Keratinocyte (primary cell): ENCODE data around the gene EFHD2.

Source experiments
- CTCF ChIP-seq, 3 experiments: IDR thresholded peaks in 1 of 3; conservative IDR thresholded peaks in 1 of 3; optimal IDR thresholded peaks in 1 of 3; 2 replicates in 2 of 3; 3 replicates in 1 of 3; pipeline versions ENCODE3 to v1.5.1; 2011; ENCODE audit warnings: low read length in 3 of 3, mild to moderate bottlenecking in 3 of 3, moderate library complexity in 2 of 3, control low read depth in 1 of 3, inconsistent platforms in 1 of 3; ENCODE audit not compliant: insufficient read depth in 2 of 3; ENCODE audit errors: extremely low read depth in 1 of 3
- EZH2 ChIP-seq: IDR thresholded peaks from one replicate; pipeline ENCODE4 v1.6.1; 2012; ENCODE audit warnings: inconsistent platforms, mild to moderate bottlenecking, low read length, moderate library complexity

GRCh38 chr1:15427280-15427666 lies 17.6 kb downstream of the EFHD2 start:
- TF ChIP-seq CTCF (optimal IDR thresholded peaks at IDR 0.05 in 1 of 3, IDR thresholded peaks at IDR 0.05 in 1 of 3, conservative IDR thresholded peaks at IDR 0.05 in 1 of 3; ENCODE audit: extremely low read depth in 1 of 3, insufficient read depth in 2 of 3, low read length in 3 of 3), result no peak
- TF ChIP-seq EZH2, result no peak
